ENCODE measurements around the gene SCIMP.
A peak's percentile ranks its signal among the peaks of the same experiment; 100 is the strongest.
"Not testable (repeated sequence)": the region's sequence is repeated elsewhere in the genome, so short reads cannot be mapped to it uniquely, and the experiment has no call there.

SCIMP gene

GRCh38 chr17:5237541-5238016 is 2.9 kb upstream of the SCIMP start:
- DNase-seq = no peak

- no peak for DNase-seq
Observed at GRCh38 chr17:5236938-5237540, 2.4 kb upstream of the SCIMP start.

DNA sequence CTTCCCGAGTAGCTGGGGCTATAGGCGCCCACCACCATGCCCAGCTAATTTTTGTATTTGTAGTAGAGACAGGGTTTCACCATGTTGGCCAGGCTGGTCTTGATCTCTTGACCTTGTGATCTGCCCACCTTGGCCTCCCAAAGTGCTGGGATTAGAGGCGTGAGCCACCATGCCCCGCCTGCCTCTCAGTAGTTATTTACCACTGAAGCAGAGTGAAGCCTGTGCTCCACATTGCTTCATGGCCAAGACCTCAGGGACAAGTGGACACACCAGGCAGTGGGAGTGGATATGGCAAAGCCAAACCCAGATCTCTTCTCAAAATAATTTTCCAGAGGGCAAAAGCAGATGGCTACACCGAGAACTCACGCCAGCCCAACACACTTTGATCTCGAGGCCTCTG is 1.2 kb downstream of the SCIMP start:
- not testable (repeated sequence) for DNase-seq

- DNase-seq = no peak
Observed at GRCh38 chr17:5226940-5227878, 7.5 kb downstream of the SCIMP start.

- DNase-seq = no peak
Observed at GRCh38 chr17:5225668-5226457, 8.8 kb downstream of the SCIMP start.

DNA sequence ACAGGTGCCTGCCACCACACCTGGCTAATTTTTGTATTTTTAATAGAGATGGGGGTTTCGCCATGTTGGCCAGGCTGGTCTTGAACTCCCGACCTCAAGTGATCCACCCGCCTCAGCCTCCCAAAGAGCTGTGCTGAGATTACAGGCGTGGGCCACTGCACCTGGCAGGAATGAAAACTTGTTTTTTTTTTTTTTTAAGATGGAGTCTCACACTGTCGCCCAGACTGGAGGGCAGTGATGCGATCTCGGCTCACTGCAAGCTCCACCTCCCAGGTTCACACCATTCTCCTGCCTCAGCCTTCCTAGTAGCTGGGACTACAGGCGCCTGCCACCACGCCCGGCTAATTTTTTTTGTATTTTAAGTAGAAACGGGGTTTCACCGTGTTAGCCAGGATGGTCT is 12.7 kb downstream of the SCIMP start:
- DNase-seq = not testable (repeated sequence)

- DNase-seq = no peak
Observed at GRCh38 chr17:5220074-5220473, 14.6 kb downstream of the SCIMP start.

GRCh38 chr17:5219536-5219935 is 15.1 kb downstream of the SCIMP start:
- DNase-seq = no peak

- not testable (repeated sequence) for DNase-seq
Observed at GRCh38 chr17:5217562-5217961, 17.1 kb downstream of the SCIMP start.

GRCh38 chr17:5211458-5211857 is 23.2 kb downstream of the SCIMP start:
- no peak for DNase-seq

DNA sequence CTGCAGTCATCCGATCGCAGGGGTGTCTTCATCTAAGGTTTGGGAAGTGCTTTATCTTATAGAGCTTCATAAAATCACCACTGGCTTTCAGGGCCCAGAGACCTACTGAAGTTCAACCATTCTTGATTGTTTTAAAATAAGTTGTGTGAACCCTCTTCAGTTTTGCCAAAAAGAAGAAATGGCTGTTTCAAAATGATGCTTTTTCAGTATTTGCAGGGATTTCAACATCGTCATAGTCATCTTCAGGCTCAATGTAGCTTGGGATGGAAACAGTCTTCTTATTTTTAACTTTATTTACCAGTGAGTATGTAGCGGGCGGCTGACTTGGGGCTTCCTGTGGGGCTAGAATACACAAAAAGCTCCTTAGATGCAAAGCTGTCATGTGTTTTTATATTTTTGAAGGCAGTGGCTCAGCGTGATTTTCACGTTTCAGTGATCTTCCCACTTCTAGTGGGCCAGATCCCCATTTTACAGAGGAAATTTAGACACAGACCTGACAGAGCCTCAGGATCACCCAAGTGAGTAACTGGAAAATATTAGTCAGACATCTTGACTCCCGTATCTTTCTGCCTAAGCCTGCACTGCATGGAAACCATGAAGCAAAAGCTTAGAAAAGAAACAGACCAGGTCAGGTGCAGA is 23.9 kb downstream of the SCIMP start:
- no peak for DNase-seq

- DNase-seq = no peak
Observed at GRCh38 chr17:5210091-5210490, 24.6 kb downstream of the SCIMP start.

DNA sequence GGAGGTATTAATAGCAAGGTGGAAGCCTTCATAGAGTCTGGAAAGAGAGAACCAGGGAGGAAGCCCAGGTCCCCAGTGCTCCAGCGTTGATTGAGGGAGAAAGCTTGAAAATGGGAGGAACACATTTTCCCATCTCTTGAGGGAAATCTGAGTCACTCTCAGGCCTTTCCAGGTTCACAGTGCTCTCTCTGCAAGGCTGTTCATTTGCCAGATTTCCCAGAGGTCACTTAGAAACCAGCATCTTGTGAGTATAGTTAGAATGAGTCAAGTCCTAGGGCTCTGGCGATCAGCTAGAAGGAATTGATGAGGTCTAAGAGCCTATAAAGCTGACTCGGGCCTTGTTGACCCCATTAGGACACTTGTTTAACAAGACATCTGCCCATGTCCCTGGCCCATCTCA is 25.3 kb downstream of the SCIMP start:
- DNase-seq = no peak

DNA sequence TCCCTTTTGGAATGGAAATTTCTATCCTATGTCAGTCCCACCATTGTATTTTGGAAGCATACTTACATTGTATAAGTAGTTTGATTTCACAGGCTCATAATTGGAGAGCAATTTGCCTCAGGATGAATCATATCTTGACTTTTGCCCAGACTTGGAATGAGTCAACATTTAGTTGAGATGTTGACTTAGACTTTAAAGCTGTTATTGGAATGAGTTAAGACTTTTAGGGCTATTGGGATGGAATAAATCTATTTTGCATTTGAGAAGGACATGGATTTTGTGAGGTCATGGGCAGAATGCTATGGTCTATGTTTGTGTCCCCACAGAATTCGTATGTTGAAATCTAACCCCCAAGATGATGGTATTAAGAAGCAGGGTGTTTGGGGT is 30.8 kb downstream of the SCIMP start:
- no peak for DNase-seq

GRCh38 chr17:5203178-5203907 is 31.3 kb downstream of the SCIMP start:
- DNase-seq = no peak

DNA sequence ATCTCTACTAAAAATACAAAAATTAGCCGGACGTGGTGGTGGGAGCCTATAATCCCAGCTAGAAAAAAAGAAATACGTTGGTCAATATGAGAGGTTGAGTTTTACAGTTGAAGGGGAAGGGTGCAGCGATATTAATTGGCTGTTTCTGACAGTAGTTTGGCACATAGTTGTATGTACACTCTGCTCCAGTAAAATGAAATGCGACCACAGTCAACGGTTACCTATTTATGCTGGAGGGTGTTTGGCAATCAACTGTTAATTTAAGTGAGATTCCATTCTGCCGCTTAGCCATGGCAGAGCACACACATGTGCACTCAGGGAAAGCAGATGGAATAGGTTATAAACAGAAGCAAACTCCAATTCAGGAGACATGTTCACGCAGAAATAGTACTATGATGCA is 33.6 kb downstream of the SCIMP start:
- DNase-seq = no peak

DNA sequence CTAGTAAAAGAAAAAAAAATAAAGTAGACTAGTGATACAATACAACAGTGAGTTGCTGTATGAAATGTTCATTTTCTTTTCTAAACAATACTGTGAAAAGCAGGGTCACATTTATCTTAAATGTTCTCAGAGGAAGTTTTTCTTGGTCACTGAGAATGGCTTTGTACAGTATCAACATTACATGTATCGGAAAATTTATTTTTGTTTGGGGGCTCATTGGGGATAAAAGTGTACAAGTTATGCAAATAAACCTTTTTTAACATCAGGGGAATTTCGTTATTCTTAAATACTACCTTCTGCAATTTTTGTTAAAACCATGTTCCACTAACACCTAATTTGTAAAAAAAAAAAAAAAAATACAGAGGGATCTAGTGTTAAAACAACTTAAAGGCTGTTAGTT is 34.3 kb downstream of the SCIMP start:
- DNase-seq = no peak

DNA sequence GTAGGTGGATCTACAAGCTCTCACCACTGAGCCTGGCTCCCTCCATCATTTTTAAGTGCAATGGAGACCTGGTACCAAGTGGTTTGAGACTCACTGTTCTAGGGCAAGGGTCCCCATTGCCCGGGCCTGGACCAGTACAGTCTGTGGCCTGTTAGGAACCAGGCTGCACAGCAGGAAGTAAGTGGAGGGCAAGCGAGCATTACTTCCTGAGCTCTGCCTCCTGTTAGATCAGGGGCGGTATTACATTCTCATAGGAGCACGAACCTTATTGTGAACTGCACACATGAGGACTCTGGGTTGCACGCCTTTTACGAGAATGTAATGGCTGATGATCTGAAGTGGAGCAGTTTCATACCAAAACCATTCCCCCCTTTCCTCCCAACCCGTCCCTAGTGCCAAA is 36.2 kb downstream of the SCIMP start:
- no peak for DNase-seq

DNA sequence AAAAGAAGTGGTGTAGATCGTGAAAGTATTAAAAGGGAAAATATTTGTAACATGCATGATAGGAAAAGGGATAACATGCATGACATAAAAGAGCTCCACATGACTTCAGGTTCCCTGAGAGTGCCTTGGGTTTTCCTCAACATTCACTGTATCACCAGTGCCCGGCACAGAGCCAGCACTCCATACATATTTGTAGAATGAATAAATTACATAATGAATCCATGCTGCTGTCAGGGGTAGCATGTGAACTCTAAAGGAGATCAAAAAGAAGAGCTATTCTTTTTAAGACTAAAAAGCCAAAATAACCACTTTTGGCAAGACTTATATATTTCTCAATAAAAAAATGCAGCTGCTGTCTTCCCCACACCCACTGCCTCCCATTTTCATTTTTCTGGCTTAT is 40.3 kb downstream of the SCIMP start:
- no peak for DNase-seq

DNA sequence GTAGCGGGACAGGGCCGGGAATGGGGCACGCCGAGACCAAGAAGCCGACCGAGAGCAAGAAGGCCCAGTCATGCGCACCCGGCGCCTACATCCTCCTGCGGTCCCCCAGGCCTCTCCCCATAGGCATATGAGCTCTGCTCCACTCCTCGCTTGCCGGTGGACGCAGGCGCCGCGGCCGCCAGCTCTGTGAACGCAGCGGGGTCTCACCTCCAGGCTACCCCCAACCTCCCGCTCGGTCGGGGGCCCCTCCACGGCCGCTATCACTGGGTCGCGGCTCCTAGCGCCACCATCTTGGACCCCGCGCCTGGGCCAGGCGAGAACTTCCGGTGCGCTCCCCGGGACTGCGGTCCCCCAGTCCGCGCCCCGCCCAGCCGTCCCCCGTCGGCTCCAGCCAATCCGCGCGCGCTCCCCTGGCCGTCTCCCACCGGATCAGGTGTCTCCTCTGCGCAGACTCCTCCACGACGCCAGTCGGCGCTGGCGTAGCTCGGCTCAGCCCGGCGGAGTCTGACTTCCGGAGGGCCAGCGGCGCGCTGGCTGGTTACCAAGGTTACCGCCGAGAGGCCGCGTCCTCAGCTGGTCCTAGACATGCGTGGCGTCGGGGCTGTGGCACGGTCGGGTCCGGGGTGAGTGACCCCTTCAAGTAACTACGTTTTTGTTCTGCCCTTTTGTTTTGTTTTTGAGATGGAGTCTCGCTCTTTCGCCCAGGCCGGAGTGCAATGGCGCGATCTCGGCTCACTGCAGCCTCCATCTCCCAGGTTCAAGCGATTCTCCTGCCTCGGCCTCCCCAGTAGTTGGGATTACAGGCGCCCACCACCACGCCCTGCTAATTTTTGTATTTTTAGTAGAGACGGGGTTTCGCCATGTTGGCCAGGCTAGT is 42.9 kb downstream of the SCIMP start, which contains the start of gene ZNF594:
TSS of gene ZNF594 (minus strand) at position 328 of the 877 bp plus-strand sequence. CDS start 7,612 bp downstream, outside the sequence.
- DNase-seq = peak; percentile 95

- no peak for DNase-seq
Observed at GRCh38 chr17:5184288-5184687, 50.4 kb downstream of the SCIMP start.

Data from central memory CD4-positive, alpha-beta T cell (primary cell).